Neutrophil (primary cell): ENCODE results near the gene UVRAG.
"Not testable (repeated sequence)": the region's sequence is repeated elsewhere in the genome, so short reads cannot be mapped to it uniquely, and the experiment has no call there.

Source experiments
- H3K27ac ChIP-seq: fragments of 200-600 bp; sonication (generic); 2 replicates; pipeline ENCODE4 v1.5.1; 2016; ENCODE audit warnings: mild to moderate bottlenecking, moderate library complexity
- H3K27me3 ChIP-seq: fragments of 200-600 bp; sonication (generic); 2 replicates; pipeline ENCODE4 v1.6.0; 2016; ENCODE audit warnings: mild to moderate bottlenecking
- H3K36me3 ChIP-seq: fragments of 200-600 bp; sonication (generic); 2 replicates; pipeline ENCODE4 v1.5.1; 2017
- H3K4me1 ChIP-seq, 2 experiments: fragments of 200-600 bp in 1 of 2; sonication (generic) in 1 of 2; 1 replicate in 1 of 2; 2 replicates in 1 of 2; pipeline versions ENCODE4 v1.5.1 to v1.6.1; 2013 to 2016; ENCODE audit warnings: low read depth in 1 of 2, low read length in 1 of 2, mild to moderate bottlenecking in 1 of 2, moderate library complexity in 1 of 2; ENCODE audit not compliant: control insufficient read depth in 1 of 2, insufficient read depth in 1 of 2
- H3K4me3 ChIP-seq, 2 experiments: fragments of 200-600 bp in 1 of 2; sonication (generic) in 1 of 2; 1 replicate in 1 of 2; 2 replicates in 1 of 2; pipeline ENCODE4 v1.5.1; 2013 to 2016; ENCODE audit warnings: low read depth in 1 of 2, low read length in 1 of 2, mild to moderate bottlenecking in 1 of 2, moderate library complexity in 1 of 2
- H3K9me3 ChIP-seq: fragments of 200-600 bp; sonication (generic); 2 replicates; pipeline ENCODE4 v1.5.1; 2016
- TF ChIP-seq, protein P1 (sequence below): fragments of 200-600 bp; sonication (generic); IDR thresholded peaks from 2 replicates; pipeline ENCODE4 v1.5.1; 2016; ENCODE audit warnings: antibody characterized with exemption

Gene UVRAG

DNA sequence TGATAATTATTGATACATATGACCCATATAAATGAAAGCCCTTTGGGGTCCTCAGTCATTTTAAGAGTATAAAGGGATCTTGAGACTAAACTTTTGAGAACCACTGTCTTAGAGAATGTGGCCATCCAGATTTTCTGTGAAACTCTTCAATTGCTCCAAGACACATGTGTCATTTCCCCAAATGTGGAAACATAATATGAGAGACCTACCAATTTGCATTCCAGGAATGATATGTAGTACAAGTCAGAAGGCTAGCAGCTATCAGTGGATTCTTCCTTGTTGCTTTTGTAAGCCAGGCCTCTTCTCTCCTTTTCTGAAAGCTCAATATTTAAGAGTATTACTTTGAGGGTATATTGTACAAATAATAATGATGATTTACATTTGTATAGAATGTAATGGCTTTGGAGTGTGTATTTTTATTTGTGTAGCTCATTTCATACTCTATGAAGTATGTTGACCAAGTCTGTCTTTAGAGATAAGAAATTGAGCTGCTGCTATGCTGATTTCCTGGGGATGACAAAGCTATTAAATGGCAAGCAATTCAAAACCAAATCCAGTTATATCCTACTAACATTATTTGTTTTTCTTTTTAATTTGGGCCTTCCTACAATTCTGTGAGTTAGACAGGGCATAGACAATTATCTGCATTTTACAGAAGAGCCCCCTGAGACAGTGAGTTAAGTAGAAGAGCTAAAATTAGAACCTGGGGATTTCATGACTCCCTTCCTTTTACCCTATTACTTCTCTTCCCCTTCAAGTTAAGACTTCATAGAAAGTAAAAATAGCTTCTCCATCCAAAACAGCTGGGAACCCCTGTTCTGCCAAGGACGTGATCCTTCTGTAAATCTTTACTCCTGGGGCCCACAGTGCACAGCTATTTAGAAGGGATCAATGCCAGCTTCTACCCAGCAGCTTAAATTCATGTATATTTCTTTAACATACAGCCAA lies 259.4 kb downstream of the UVRAG start:
- Histone ChIP-seq H3K4me1 (peaks cover 33 to 37% of the 10 kb centered on the region in 2 experiments), H3K27ac (peak overlapping the region; percentile 24), H3K4me3 (no peak overlapping the region), H3K27me3 (no peaks in the 10 kb centered on the region), H3K36me3 (no peaks in the 10 kb centered on the region), H3K9me3 (no peaks in the 10 kb centered on the region)
- TF ChIP-seq, protein P1, sequence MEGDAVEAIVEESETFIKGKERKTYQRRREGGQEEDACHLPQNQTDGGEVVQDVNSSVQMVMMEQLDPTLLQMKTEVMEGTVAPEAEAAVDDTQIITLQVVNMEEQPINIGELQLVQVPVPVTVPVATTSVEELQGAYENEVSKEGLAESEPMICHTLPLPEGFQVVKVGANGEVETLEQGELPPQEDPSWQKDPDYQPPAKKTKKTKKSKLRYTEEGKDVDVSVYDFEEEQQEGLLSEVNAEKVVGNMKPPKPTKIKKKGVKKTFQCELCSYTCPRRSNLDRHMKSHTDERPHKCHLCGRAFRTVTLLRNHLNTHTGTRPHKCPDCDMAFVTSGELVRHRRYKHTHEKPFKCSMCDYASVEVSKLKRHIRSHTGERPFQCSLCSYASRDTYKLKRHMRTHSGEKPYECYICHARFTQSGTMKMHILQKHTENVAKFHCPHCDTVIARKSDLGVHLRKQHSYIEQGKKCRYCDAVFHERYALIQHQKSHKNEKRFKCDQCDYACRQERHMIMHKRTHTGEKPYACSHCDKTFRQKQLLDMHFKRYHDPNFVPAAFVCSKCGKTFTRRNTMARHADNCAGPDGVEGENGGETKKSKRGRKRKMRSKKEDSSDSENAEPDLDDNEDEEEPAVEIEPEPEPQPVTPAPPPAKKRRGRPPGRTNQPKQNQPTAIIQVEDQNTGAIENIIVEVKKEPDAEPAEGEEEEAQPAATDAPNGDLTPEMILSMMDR = no peak

DNA sequence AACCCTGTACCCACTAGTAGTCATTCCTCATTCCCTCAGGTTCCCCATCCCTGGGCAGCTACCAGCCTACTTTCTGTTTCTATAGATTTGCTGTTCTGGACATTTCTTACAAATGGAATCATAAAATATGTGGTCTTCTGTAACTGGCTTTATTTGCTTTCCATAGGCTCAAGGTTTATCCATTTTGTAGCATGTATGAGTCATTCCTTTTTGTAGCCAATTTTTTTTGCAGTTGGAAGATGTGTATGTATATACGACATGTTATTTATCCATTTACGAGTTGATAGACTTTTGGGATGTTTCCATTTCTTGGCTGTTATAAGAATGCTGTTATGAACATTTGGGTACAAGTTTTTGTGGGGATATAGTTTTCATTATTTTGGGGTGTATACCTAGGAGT lies 260.7 kb downstream of the UVRAG start:
- no peaks in the 10 kb centered on the region for H3K27me3 ChIP-seq
- no peak overlapping the region for H3K4me3 ChIP-seq
- H3K9me3 ChIP-seq = no peaks in the 10 kb centered on the region
- H3K36me3 ChIP-seq = no peaks in the 10 kb centered on the region
- TF ChIP-seq, protein P1 = no peak
- peaks cover 20 to 24% of the 10 kb centered on the region in 2 experiments for H3K4me1 ChIP-seq
- no peak overlapping the region for H3K27ac ChIP-seq

DNA sequence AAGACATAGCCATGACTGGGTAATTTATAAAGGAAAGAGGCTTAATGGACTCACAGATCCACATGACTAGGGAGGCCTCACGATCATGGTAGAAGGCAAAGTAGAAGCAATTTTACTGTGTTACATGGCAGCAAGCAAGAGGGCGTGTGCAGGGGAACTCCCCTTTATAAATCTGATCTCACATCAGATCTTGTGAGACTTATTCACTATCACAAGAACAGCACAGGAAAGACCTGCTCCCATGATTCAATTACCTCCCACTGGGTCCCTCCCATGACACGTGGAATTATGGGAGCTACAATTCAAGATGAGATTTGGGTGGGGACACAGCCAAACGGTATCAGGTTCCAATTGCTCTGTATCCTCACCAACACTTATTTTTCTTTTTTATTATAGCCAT lies 261.2 kb downstream of the UVRAG start:
- not testable (repeated sequence) for H3K36me3 ChIP-seq, H3K4me3 ChIP-seq, H3K27me3 ChIP-seq, H3K9me3 ChIP-seq, H3K27ac ChIP-seq
- H3K4me1 ChIP-seq = peaks cover 14 to 18% of the 10 kb centered on the region in 2 experiments

DNA sequence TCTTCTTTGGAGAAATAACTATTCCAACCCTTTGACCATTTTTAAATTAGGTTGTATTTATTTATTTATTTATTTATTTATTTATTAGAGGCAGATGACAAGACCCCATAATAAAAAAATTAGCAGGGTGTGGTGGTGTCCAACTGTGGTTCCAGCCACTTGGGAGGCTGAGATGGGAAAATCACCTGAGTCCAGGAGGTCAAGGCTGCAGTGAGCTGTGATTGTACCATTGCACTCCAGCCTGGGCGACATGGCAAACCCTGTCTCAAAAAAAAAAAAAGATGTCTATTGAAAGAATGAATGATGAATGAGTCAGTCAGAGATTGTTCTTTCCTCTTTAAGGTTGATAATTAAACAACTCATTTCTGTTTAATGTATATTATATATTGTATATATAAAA lies 261.7 kb downstream of the UVRAG start:
- Histone ChIP-seq H3K27ac (no peak overlapping the region), H3K9me3 (no peaks in the 10 kb centered on the region), H3K4me3 (no peak overlapping the region), H3K4me1 (peaks cover 11 to 15% of the 10 kb centered on the region in 2 experiments), H3K36me3 (no peaks in the 10 kb centered on the region), H3K27me3 (no peaks in the 10 kb centered on the region)
- TF ChIP-seq, protein P1 = no peak

DNA sequence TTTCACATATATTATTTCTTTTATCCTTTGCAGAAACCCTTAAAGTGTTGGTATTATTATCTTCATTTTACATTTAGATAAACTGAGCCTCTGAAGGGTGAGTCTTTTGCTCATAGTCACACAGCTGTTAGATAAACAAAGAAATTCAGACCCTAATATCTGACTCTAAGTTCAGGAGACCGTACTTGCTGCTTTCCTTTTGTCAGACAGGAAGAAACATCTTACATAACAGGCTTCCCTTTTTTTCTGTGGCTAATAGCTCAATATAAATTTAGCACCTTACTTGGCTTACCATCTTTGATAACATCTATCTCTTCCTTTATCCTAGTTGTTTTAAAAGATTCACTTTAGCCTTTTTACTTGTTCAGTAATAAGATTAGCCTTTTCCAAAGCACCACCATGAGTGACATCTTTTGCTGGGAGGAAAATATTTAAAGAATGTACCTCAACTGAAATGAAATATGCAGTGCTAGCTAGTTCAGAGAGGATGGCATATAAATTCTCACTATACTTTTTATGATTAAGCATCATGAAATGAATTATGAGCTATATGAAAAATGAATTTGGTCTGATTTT lies 262.7 kb downstream of the UVRAG start:
- TF ChIP-seq, protein P1 = no peak
- no peaks in the 10 kb centered on the region for H3K27me3 ChIP-seq
- H3K27ac ChIP-seq = peak overlapping the region; percentile 68
- peaks cover 11 to 15% of the 10 kb centered on the region in 2 experiments for H3K4me1 ChIP-seq
- no peaks in the 10 kb centered on the region for H3K9me3 ChIP-seq
- peak overlapping the region in 1 of 2 experiments; percentile 6 for H3K4me3 ChIP-seq
- no peaks in the 10 kb centered on the region for H3K36me3 ChIP-seq

DNA sequence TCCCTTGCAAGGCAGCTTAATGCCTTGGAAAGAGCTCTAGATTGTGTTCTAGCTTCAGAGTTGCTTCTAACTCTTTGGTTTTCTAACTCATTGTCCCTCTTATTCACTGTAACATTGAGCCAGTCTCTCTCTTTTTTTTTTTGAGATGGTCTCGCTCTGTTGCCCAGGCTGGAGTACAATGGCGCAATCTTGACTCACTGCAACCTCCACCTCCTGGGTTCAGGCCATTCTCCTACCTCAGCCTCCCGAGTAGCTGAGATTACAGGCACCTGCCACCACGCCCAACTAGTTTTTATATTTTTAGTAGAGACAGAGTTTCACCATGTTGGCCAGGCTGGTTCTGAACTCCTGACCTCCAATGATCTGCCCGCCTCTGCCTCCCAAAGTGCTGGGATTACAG lies 266.1 kb downstream of the UVRAG start:
- H3K4me1 ChIP-seq = peaks cover 11 to 15% of the 10 kb centered on the region in 2 experiments
- not testable (repeated sequence) for H3K9me3 ChIP-seq, H3K27ac ChIP-seq, H3K27me3 ChIP-seq, H3K36me3 ChIP-seq, H3K4me3 ChIP-seq
